Activated CD4-positive, alpha-beta T cell treated with anti-CD3 and anti-CD28 coated beads, Interleukin-2, amount 50 U/mL, for 4 hours (primary cell): ENCODE data around the gene PML.

Source experiments
- DNase-seq, 2 experiments: peaks; one replicate each; pipeline ENCODE4 v3.0.0-alpha.2; 2020

PML gene, protein sequence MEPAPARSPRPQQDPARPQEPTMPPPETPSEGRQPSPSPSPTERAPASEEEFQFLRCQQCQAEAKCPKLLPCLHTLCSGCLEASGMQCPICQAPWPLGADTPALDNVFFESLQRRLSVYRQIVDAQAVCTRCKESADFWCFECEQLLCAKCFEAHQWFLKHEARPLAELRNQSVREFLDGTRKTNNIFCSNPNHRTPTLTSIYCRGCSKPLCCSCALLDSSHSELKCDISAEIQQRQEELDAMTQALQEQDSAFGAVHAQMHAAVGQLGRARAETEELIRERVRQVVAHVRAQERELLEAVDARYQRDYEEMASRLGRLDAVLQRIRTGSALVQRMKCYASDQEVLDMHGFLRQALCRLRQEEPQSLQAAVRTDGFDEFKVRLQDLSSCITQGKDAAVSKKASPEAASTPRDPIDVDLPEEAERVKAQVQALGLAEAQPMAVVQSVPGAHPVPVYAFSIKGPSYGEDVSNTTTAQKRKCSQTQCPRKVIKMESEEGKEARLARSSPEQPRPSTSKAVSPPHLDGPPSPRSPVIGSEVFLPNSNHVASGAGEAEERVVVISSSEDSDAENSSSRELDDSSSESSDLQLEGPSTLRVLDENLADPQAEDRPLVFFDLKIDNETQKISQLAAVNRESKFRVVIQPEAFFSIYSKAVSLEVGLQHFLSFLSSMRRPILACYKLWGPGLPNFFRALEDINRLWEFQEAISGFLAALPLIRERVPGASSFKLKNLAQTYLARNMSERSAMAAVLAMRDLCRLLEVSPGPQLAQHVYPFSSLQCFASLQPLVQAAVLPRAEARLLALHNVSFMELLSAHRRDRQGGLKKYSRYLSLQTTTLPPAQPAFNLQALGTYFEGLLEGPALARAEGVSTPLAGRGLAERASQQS

GRCh38 chr15:73994413-73994883 is at the start of gene PML:
Gene PML, plus strand, starts transcription at chr15:73994716. Its CDS starts 97 bp downstream, at chr15:73994813.
- DNase-seq: peak; percentile 90 to 91

GRCh38 chr15:73945130-73945508 is 49.4 kb upstream of the PML start:
- DNase-seq: no peak

- no peak for DNase-seq
Measured at GRCh38 chr15:73946046-73946721, 48.3 kb upstream of the PML start.

DNA sequence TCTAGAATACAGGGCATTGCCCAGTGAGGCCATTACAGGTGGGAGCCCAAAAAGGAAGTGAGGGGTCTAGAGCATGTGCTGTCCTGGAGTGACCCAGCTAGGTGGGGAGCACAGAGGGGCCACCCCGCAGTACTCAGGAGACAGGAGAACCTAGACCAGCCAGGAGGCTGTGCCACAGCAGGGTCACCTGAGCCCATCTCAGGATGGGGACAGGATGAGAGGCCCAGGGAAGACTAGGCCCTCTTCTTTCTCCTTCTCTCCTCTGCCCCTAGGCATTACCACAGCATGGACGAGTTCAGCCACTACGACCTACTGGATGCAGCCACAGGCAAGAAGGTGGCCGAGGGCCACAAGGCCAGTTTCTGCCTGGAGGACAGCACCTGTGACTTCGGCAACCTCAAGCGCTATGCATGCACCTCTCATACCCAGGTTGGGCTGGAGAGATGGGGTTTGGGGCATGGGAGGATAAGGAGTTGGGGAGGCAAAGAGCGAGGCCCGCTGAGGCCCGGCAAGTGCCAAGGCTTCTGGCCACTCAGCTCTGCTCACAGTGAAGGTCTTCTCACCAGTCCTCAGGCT is 47.6 kb upstream of the PML start:
- no peak for DNase-seq

- no peak for DNase-seq
Measured at GRCh38 chr15:73947651-73948050, 46.9 kb upstream of the PML start.

- no peak for DNase-seq
Measured at GRCh38 chr15:73948396-73948795, 46.1 kb upstream of the PML start.

- DNase-seq: no peak
Measured at GRCh38 chr15:73948982-73949381, 45.5 kb upstream of the PML start.

DNA sequence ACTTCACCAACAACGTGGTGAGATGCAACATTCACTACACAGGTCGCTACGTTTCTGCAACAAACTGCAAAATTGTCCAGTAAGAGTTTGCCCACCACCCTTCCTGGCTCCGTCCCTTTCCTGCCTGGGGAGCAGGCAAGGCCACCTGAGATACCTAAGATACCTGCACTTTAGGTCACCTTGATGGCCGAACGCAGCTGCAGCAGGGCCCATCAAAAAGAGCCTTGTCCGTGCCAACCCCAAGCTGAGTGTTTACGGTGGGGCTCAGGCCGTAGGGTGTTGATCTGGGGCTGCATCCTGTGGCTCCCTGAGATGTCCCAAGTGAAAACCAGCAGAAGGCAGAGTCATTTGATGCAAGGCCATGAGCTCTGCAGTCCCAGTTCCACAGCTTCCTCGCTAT is 45.0 kb upstream of the PML start:
- no peak for DNase-seq

- no peak for DNase-seq
Measured at GRCh38 chr15:73950479-73950830, 44.1 kb upstream of the PML start.

GRCh38 chr15:73950831-73951561 is 43.5 kb upstream of the PML start:
- DNase-seq: peak; percentile 71

- no peak for DNase-seq
Measured at GRCh38 chr15:73951601-73952000, 42.9 kb upstream of the PML start.

DNA sequence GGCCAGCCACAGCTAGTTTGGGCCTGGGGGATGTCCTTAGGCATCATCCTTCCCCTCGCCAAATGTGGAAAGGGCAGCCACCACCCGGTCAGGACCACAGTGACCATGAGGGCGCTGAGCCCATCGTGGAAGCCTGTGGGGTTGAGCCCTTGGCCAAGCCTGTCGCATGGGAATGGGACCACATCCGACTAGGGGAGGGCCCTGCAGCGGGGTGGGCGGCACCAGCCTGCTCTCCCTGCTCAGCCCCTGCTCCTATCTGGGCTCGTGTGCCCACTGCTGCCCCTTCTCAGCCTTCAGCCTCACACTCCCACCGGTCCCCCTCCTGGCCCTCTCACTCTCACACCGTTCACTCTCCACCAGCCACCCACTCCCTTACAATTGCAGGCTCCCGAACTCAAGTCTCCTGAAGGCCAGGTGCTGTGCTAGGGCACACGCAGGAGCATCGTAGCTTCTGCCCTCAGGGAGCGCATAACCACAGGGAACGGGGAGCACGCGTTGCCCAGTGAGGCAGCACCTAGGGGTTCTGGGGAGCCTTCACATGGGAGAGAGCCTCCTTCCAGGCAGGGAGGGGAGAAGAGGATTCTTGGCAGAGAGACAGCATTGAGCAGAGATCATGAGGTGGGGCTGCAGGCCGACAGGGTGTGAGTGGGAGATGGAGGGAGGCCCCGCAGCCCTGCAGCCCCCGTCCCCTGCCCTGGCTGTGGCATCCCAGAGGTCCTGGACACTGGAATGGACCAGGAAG is 42.2 kb upstream of the PML start:
- no peak for DNase-seq

- no peak for DNase-seq
Measured at GRCh38 chr15:73952913-73953750, 41.4 kb upstream of the PML start.

DNA sequence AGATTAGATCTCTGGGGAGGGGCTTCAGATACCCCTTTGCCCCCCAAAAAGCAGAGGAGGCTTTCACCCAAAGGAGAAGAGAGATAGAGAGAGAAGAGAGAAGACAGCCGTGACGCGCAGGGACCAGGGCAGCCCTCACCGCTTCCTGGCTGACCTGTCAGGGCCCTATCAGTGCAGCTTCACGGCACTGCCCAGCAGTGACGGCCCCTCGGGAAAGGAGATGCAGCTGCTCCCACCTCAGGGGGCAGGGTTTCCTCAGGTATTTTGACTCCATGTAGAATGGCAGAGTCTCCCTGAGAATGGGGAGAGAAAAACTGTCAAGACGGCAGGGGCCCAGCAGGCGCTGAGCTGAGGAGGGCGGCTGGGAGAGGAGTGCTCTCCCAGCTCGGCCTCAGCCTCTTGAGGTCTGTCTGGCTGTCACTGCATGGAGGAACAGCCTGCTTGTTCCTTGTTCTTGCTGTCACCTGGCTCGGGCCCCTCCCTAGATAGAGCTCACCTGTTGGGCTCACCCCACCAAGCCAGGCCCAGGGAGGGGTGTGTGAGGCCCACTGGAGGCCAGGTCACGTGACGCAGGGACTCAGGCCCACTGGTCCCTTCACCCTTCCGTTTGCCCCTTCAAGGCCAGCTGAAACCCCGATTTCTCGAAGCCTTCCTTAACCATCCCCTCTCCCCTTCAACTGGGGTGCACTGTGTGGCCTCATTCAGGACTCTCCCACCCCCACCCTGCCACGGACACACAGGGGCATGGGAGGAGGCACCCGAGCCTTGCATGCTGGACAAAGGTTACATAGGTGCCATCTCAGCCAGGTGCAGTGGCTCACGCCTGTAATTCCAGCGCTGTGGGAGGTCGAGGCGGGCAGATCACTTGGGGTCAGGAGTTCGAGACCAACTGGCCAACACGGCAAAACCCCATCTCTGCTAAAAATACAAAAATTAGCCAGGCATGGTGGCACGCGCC is 40.0 kb upstream of the PML start:
- DNase-seq: no peak

DNA sequence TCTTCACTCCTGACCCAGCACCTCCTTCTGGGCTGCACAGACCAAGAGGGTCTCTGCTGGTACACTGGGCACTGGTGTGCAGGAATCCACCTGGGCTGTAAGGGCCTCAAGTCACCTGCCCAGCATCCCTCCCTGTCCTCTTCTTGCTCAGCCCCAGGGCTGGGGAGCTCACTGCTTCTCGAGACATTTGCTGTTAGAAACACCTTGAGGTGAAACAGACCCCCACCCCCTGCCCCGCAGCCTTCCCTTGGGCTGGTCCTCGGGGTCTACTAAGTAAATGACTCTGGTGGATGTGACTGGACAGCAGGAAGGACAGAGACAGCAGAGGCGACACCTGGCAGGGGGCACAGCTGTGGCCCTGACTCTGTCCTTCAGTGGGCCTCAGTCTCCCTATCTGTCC is 39.2 kb upstream of the PML start:
- no peak for DNase-seq

- DNase-seq: no peak
Measured at GRCh38 chr15:73955861-73956742, 38.4 kb upstream of the PML start.

- DNase-seq: no peak
Measured at GRCh38 chr15:73956743-73957135, 37.8 kb upstream of the PML start.

DNA sequence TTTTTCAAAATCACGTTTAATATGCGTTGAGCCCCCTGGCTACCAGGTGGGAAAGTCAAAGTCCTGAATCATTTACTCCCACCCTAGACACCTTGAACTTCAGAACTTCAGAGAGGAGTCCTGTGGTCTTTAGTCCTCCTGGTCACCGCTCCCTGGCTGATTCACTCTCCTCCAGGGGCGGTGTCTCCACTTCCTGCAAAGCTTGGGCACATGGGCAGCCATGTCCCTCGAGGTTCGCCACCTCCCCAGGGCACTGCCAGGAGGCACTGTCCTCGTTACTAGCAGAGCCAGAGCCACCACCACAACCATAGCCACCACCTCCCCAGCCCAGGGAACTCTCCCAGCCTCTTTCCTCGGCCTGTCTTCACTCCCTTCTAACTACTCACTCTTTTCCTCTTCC is 37.2 kb upstream of the PML start:
- no peak for DNase-seq
